ENCODE results near the gene NOS1AP. TPM values are rescaled to one million over a fixed set of nuclear protein-coding genes. Genes with fewer than 3 reads are reported as not detected.

The NOS1AP gene
- total RNA-seq, 4 donors from 2014 or later, result 8.5 to 34.8 (median 14.1) TPM

DNA sequence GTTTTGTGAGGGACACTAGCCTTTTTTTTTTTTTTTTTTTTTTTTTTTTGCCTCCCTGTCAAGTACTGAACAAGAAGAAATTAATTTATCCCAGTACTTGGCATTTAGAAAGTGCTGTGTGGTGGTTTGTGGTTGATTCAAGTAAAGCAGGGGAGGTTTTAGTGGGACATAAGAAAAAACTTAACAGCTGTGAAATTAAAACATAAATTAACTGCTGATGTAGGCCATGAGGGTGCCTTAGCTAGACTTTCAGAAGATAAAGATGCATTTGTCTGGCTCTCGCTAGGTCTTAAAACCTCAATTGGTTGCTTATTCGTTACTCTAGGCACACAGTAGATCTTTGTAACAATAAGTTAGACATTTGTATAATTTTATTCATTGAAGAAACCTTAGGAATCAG, 254.9 kb downstream of the NOS1AP start:
- intact Hi-C loops (cut with DNase I; ENCODE audit: low total_unique reads) (no loop called here), in situ Hi-C loops (cut with MboI; ENCODE audit: low pct_ligation_motif_present in 1 of 4, low pct_unique_long_range_greater_than_20kb in 1 of 4, low sequenced_read_pairs in 3 of 4) (no loop called here)
- no peak overlapping the region for H3K27ac ChIP-seq
- no peaks in the 10 kb centered on the region for H3K36me3 ChIP-seq
- no peak for DNase-seq
- no peaks in the 10 kb centered on the region for H3K9me3 ChIP-seq
- WGBS, 2 donors (ENCODE audit: low coverage in 1 of 2), result 67 to 80% methylated on average over 2 of the region's 2 CpGs
- no peaks in the 10 kb centered on the region for H3K4me1 ChIP-seq
- TF ChIP-seq EP300 (IDR thresholded peaks at IDR 0.05; ENCODE audit: low read depth) (no peak), POLR2A (IDR thresholded peaks at IDR 0.05) (no peak), POLR2AphosphoS5 (IDR thresholded peaks at IDR 0.05) (no peak)
- TF ChIP-seq, protein P1, sequence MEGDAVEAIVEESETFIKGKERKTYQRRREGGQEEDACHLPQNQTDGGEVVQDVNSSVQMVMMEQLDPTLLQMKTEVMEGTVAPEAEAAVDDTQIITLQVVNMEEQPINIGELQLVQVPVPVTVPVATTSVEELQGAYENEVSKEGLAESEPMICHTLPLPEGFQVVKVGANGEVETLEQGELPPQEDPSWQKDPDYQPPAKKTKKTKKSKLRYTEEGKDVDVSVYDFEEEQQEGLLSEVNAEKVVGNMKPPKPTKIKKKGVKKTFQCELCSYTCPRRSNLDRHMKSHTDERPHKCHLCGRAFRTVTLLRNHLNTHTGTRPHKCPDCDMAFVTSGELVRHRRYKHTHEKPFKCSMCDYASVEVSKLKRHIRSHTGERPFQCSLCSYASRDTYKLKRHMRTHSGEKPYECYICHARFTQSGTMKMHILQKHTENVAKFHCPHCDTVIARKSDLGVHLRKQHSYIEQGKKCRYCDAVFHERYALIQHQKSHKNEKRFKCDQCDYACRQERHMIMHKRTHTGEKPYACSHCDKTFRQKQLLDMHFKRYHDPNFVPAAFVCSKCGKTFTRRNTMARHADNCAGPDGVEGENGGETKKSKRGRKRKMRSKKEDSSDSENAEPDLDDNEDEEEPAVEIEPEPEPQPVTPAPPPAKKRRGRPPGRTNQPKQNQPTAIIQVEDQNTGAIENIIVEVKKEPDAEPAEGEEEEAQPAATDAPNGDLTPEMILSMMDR (IDR thresholded peaks at IDR 0.05), result no peak
- H3K27me3 ChIP-seq, result no peaks in the 10 kb centered on the region
- H3K4me3 ChIP-seq, result no peak overlapping the region

DNA sequence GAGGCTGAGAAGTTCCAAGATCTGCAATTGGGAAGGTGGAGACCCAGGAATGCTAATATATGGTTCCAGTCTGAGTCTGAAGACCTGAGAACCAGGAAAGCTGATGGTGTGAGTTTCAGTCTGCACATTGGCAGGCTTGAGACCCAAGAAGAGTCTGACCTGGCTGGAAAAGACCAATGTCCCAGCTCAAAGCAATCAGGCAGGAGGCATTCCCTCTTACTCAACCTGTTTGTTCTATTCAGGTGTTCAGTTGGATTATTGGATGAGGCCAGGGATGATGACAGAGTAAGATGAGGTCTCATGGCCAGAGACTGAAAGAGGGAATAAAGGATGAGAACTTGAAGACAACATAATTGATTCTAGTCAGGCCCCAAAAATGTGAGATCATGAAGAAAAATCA, 257.1 kb downstream of the NOS1AP start:
- in situ Hi-C loops (cut with MboI; ENCODE audit: low pct_ligation_motif_present in 1 of 4, low pct_unique_long_range_greater_than_20kb in 1 of 4, low sequenced_read_pairs in 3 of 4) (no loop called here), intact Hi-C loops (cut with DNase I; ENCODE audit: low total_unique reads) (no loop called here)
- Histone ChIP-seq H3K27ac (no peak overlapping the region), H3K27me3 (no peaks in the 10 kb centered on the region), H3K4me3 (no peak overlapping the region), H3K4me1 (no peaks in the 10 kb centered on the region), H3K36me3 (no peaks in the 10 kb centered on the region), H3K9me3 (no peaks in the 10 kb centered on the region)
- no peak for DNase-seq
- TF ChIP-seq POLR2A (IDR thresholded peaks at IDR 0.05) (no peak), POLR2AphosphoS5 (IDR thresholded peaks at IDR 0.05) (no peak), EP300 (IDR thresholded peaks at IDR 0.05; ENCODE audit: low read depth) (no peak)
- TF ChIP-seq, protein P1 (IDR thresholded peaks at IDR 0.05), result no peak

GRCh38 chr1:162327144-162327787, 257.8 kb downstream of the NOS1AP start:
- Histone ChIP-seq H3K4me3 (no peak overlapping the region), H3K27me3 (no peaks in the 10 kb centered on the region), H3K36me3 (no peaks in the 10 kb centered on the region), H3K4me1 (no peaks in the 10 kb centered on the region), H3K9me3 (no peaks in the 10 kb centered on the region), H3K27ac (no peak overlapping the region)
- intact Hi-C loops (cut with DNase I; ENCODE audit: low total_unique reads), result no loop called here
- in situ Hi-C loops (cut with MboI; ENCODE audit: low pct_ligation_motif_present in 1 of 4, low pct_unique_long_range_greater_than_20kb in 1 of 4, low sequenced_read_pairs in 3 of 4), result no loop called here
- 86 to 88% methylated on average over 1 to 2 of the region's 2 CpGs for WGBS, 2 donors (ENCODE audit: low coverage in 1 of 2)
- no peak for TF ChIP-seq EP300 (IDR thresholded peaks at IDR 0.05; ENCODE audit: low read depth)
- TF ChIP-seq, protein P1 (IDR thresholded peaks at IDR 0.05), result no peak
- TF ChIP-seq POLR2A (IDR thresholded peaks at IDR 0.05), result no peak
- no peak for TF ChIP-seq POLR2AphosphoS5 (IDR thresholded peaks at IDR 0.05)
- no peak for DNase-seq

DNA sequence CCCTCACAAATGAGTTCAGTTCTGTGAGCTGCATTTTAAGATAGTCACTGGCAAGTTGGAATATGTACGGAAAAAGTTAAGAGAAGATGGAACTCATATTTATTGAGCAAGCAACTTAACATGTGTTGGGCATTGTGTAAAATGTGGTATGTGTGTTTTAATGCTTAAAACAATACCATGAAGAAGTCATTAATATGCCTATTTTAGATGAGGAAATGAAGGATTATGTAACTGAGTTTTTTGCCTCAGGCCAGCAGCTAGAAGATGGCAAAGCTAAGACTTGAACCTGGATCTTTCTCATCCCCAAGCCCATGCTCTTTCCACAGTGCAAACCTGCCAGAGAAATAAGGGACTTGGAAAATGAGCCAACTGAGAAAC, 258.3 kb downstream of the NOS1AP start:
- no peaks in the 10 kb centered on the region for H3K9me3 ChIP-seq
- DNase-seq, result no peak
- TF ChIP-seq EP300 (IDR thresholded peaks at IDR 0.05; ENCODE audit: low read depth), result no peak
- TF ChIP-seq POLR2A (IDR thresholded peaks at IDR 0.05), result no peak
- no peak for TF ChIP-seq POLR2AphosphoS5 (IDR thresholded peaks at IDR 0.05)
- TF ChIP-seq, protein P1 (IDR thresholded peaks at IDR 0.05), result no peak
- no peak overlapping the region for H3K27ac ChIP-seq
- intact Hi-C loops (cut with DNase I; ENCODE audit: low total_unique reads) (no loop called here), in situ Hi-C loops (cut with MboI; ENCODE audit: low pct_ligation_motif_present in 1 of 4, low pct_unique_long_range_greater_than_20kb in 1 of 4, low sequenced_read_pairs in 3 of 4) (no loop called here)
- H3K4me3 ChIP-seq, result no peak overlapping the region
- H3K27me3 ChIP-seq, result no peaks in the 10 kb centered on the region
- 90 to 98% methylated on average over 1 of the region's 1 CpG for WGBS, 2 donors (ENCODE audit: low coverage in 1 of 2)
- no peaks in the 10 kb centered on the region for H3K36me3 ChIP-seq
- H3K4me1 ChIP-seq, result no peaks in the 10 kb centered on the region

Data from transverse colon (tissue), 4 donors.